NCI-H460 (cell line): Measurements from ENCODE around the gene TCF19. TPM values are rescaled to one million over a fixed set of nuclear protein-coding genes. Genes with fewer than 3 reads are reported as not detected.
"Not testable (repeated sequence)": the region's sequence is repeated elsewhere in the genome, so short reads cannot be mapped to it uniquely, and the experiment has no call there.

ENCODE experiments used
- DNase-seq: peaks from one replicate; pipeline ENCODE4 v3.0.0-alpha.2; 2016; ENCODE audit warnings: low read depth; ENCODE audit errors: extremely low read depth
- total RNA-seq: library from RNA; depleted of rRNA; stranded (reverse); fragments of >200 nt; shearing (Covaris generic); gene quantifications from 2 replicates; pipeline ENCODE4 v1.2.3, GENCODE V29; 2014

The TCF19 gene
- total RNA-seq, 1 experiment from 2014 or later: 5.6 TPM

DNA sequence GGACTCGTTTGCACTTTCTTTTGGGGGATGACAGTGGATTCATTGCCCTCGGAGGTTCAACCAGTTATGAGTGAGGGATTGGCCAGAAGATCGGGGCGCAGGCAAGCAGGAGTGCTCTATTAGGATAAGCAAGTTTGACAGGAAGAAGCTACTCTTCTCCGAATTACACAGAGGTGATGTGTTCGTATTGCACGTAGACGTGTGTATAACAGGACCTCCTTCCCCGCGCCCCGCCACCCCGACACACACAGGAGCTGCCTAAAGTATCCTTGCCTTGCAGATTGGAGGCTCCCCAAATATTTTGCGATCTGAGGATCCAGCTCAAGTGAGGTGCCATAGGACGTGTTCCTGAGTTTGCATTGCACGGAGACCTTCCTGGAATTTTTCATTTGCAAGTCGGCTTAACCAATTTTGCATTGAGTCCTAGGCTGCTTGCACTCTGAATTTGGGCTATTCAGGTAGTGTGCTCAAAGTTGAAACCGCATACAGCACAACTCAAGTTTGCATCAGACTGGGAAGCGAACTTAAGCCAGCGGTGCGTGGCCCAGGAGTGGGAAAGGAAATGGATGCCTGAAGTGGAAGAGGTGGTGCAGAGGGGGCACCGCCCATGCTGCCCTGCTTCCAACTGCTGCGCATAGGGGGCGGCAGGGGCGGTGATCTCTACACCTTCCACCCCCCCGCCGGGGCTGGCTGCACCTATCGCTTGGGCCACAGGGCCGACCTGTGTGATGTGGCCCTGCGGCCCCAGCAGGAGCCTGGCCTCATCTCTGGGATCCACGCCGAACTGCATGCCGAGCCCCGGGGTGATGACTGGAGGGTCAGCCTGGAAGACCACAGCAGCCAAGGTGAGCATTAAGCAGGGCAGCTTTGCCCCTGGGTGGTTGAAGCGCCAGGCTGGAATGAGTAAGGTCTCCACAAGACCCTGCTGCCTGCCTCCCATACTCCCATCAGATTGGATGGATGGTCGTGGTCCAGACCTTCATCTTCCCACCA lies 770 bp downstream of the TCF19 start:
- no peak for DNase-seq

GRCh38 chr6:31161216-31162126 lies 3.1 kb downstream of the TCF19 start:
- no peak for DNase-seq

DNA sequence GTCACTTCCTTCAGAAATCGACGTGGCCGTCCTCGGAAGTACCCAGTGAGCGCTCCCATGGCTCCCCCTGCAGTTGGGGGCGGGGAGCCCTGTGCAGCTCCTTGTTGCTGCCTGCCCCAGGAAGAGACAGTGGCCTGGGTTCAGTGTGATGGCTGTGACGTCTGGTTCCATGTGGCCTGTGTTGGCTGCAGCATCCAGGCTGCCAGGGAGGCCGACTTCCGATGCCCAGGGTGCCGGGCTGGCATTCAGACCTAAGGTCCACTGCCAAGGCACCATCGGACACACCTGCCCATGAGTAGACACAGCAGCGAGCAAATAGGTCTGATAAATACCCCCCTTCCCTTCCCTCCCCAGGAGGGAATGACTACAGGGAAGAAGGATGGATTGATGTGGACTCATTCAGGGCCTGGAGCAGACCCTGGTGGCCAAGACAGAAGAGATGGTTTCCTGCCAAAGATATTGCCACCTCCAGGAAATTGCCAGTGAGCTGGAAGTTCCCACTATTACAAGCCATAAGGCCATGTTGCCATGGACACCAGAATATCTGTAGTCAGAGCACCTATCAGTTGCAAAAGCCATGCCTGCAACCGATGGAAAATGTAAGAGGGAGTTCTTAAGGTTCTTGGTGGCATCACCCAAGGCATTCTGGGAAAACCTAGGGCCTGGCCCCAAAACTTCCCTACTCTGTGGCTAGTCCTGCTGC lies 4.2 kb downstream of the TCF19 start:
- DNase-seq: no peak

- no peak for DNase-seq
Observed at GRCh38 chr6:31163922-31164321, 5.5 kb downstream of the TCF19 start.

DNA sequence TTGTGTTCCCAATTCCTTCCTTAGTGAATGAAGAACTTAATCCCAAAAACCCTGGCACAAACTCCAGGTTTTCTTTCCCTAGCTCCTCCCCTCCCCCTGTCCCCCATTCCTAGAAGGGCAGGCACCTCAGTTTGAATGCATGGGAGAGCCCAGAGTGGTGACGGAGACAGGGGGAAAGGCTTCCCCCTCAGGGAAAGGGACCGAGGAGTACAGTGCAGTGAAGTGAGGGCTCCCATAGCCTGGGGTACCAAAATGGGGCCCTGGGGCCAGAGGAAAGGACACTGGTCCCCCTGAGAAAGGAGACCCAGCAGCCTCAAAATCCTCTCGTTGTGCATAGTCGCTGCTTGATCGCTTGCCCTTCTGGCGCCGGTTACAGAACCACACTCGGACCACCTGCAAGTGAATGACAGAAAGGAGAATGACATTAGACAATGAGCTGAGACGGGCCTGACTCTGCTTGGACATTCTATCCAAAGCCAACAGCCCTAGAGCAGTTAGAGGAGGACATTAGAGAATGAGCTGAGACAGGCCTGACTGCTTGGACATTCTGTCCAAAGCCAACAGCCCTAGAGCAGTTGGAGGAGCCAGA lies 6.2 kb downstream of the TCF19 start:
- DNase-seq: not testable (repeated sequence)

- not testable (repeated sequence) for DNase-seq
Observed at GRCh38 chr6:31165064-31165832, 6.9 kb downstream of the TCF19 start.

GRCh38 chr6:31165986-31166385 lies 7.6 kb downstream of the TCF19 start:
- no peak for DNase-seq

- no peak for DNase-seq
Observed at GRCh38 chr6:31168606-31169005, 10.2 kb downstream of the TCF19 start.

GRCh38 chr6:31169123-31169857 lies 10.9 kb downstream of the TCF19 start:
- no peak for DNase-seq

DNA sequence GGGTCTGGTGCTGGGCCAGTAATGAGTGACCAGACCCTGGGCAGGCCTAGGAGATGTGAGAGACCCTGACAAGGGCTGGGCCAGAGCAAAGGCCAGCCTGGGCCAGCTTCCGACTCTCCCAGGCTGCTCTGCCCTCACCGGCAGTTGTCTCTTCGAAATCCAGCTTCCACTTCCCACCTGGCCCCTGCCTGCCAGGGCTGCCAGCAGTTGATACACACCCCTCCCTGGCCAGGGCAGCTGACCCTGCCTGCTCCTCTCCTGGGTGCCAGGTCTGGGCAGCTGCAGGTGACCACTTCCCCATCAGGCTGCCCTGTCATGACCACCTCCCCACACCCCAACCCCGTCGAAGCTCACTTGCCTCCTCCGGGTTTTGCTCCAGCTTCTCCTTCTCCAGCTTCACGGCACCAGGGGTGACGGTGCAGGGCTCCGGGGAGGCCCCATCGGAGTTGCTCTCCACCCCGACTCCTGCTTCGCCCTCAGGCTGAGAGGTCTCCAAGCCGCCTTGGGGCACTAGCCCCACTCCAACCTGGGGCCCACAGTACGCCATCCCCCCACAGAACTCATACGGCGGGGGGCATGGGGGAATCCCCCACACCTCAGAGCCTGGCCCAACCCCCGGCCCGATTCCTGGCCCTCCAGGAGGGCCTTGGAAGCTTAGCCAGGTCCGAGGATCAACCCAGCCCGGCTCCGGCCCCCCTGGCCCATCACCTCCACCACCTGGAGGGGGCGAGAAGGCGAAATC lies 11.6 kb downstream of the TCF19 start:
- DNase-seq: not testable (repeated sequence)

DNA sequence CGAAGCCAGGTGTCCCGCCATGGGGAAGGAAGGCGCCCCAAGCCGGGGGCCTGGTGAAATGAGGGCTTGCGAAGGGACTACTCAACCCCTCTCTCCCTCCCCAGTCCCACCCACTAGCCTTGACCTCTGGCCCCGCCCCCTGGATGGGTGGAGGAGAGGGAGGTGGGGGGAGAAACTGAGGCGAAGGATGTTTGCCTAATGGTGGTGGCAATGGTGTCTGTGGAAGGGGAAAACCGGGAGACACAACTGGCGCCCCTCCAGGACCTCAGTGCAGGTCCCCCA lies 12.2 kb downstream of the TCF19 start, which contains the start of gene POU5F1:
Gene POU5F1 (minus strand): TSS at position 83 of the 282 bp plus-strand sequence. CDS start 62 bp downstream, at position 21.
- DNase-seq: no peak

DNA sequence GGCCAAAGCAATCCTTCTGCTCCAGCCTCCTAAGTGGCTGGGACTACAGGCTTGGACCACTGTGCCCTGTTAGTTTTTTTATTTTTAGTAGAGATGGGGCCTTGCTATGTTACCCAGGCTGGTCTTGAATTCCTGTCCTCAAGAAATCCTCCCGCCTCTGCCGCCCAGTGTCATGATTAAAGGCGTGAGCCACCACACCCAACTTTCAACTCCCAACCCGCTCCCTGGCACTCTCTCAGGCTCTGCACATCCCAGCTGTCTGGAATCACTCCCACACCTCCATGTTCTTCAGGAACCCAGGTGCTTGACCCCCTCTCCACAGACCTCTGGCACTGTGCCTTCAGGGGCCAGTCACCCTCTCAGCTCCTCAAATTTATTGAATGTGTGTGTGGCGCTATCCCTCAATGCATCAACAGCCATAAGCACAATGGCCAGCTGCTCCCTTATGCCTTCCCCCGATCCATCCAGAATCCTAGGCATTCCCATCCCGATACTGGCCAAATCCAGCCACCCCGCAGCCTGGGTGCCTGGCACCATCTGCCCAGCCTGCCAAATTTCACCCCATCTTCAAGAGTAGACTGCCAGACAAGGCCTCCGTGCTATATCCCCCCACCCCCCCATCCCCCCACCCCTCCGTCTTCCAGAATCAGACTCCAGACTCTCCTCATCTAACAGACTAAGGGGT lies 12.7 kb downstream of the TCF19 start:
- no peak for DNase-seq

- DNase-seq: no peak
Observed at GRCh38 chr6:31171931-31172905, 13.8 kb downstream of the TCF19 start.

DNA sequence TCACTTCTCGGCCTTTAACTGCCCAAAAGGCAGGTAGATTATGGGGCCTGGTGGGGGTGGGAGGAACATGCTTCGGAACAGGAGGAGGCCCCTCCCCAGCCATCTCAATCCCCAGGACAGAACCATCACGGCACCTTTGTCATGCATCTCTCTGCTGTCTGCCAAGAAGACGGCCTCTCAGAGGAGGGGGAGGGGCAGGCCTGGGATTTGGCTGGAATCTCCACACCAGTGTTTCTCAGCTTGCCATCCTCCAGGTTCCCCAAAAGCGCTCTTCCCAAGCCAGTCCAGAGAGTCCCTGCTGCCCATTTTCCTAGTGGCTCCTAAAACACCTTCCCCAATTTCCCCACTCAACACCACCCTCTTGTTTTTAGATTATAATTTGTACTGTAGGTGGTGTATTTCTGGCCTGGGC lies 14.6 kb downstream of the TCF19 start:
- DNase-seq: no peak

DNA sequence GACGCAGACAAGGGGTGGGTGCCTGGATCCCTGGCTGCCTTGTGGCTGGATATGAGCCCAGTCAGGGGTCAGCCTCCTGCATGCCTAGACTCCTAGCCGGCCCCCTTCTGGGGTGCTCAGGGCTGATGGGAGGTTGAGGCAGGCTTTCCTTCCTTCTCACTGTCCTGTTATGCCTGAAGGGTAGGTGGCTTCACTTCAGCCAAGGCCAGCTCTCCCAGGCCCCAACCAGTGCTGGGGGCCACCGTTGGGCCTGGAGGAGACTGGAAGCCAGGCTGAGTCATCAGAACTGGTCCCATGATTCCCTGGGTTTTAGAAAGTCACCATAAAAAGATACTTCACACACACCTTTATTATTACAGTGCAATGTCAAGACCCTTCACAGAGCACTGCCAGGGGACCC lies 15.0 kb downstream of the TCF19 start:
- no peak for DNase-seq

GRCh38 chr6:31174378-31174777 lies 16.0 kb downstream of the TCF19 start:
- no peak for DNase-seq
